ENCODE results near the gene CHD9.
"Not testable (repeated sequence)": the region's sequence is repeated elsewhere in the genome, so short reads cannot be mapped to it uniquely, and the experiment has no call there.

Gene CHD9

DNA sequence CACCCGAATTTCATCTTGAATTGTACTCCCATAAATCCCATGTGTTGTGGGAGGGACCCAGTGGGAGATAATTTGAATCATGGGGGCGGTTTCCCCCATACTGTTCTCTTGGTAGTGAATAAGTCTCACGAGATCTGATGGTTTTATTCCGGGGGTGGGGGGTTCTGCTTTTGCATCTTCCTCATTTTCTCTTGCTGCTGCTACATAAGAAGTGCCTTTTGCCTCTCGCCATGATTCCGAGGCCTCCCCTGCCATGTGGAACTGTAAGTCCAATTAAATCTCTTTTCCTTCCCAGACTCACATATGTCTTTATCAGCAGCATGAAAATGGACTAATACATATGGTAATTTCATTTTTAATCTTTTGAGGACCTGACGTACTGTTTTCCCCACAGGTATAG lies 20.7 kb downstream of the CHD9 start:
- DNase-seq (ENCODE audit: low read depth in 2 of 2), result not testable (repeated sequence)

DNA sequence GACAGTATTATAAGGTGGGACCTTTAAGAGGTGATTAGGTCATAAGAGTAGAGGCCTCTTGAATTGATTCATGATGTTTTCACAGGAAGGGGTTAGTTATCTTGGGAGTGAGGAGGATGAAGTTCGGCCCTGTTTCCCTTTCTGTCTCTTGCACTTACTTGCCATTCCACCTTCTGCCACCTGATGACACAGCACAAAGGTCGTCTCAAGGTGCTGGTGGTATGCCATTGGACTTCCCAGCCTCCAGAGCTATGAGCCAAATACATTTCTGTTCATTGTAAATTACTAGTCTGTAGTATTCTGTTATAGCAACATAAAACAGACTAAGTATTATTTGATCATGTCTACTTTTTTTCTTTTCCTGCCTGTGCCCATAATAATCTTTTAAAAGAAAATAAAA lies 23.5 kb downstream of the CHD9 start:
- no peak for DNase-seq (ENCODE audit: low read depth in 2 of 2)

DNA sequence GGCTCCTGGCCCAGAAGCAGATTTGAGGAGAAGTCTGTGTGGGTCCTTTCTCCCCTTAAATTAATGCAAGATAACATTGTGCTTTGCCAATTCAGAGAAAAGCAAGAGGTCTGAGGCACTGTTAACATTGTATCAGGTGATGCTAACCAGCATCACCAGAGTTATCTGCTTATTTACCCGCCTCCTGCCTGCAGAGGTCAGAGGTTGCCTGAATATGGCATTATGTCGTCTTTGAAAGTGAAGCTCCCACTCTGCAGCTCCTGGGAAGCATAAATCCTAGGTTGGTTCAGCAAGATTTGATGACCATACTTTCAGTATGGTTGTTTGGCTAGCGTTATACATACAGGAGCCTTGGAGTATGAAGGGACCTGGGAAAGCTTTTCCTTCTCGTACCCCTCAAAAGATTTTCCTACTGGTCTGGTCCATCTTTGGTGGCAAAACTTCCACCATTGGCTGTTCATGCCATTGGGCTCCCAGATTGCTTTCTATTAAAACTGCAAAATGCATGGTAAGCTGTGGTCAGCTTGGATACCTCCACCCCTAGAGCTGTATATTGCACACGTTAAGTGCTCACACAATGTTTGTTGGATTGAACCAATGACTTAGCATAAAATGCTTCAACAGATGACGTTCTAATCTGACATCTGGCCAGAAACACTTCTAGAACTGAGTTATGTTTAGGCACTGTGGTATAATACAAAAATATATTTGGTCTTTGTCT lies 24.1 kb downstream of the CHD9 start:
- no peak for DNase-seq (ENCODE audit: low read depth in 2 of 2)

- DNase-seq (ENCODE audit: low read depth in 2 of 2), result no peak
These were observed 25.7 kb downstream of the CHD9 start for GRCh38 chr16:53080345-53081031.

DNA sequence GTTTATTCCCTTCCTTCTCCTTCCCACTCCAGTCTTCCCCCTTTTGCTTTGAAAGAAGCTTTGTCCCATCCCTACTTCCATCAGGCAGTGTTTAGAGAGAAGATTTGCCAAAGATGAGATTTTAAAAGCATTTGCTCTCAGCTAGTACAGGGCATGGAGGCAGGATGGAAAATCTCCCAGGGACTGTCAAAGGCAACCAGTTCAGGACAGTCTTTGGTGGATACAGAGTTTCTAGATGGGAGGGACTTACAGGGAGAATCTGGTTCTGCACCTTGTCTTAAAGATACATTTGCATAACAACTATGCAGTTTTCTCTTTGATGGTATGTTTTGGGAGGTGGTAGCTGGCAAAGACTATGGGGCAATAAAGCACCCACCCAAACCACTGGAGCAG lies 26.2 kb downstream of the CHD9 start:
- no peak for DNase-seq (ENCODE audit: low read depth in 2 of 2)

DNA sequence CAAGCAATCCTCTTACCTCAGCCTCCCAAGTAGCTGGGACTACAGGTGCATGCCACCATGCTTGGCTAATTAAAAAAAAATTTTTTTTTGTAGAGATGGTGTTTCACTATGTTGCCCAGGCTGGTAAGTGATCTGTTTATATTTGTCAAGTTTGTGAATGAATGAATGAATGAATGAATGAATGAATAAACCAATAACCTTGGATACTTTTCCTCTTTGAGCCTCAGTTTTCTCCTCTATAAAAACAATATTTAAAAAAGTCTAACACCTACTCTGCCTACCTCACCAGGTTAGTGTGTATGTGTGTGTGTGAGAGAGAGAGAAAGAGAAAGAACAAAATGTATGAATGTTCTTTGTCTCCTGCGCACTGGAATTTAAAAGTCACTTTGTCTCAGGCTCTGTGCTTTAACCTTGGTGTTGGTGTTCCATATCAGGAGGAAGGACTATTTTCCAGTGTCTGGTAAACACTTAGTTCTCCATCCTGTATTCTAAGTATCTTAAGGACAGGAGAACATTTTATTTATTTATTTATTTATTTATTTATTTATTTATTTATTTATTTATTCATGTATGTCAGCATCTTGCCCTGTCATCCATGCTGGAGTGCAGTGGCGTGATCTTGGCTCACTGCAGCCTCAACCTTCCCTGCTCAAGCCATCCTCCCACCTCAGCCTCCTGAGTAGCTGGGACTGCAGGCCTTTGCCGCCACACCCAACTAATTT lies 27.1 kb downstream of the CHD9 start:
- no peak for DNase-seq (ENCODE audit: low read depth in 2 of 2)

DNA sequence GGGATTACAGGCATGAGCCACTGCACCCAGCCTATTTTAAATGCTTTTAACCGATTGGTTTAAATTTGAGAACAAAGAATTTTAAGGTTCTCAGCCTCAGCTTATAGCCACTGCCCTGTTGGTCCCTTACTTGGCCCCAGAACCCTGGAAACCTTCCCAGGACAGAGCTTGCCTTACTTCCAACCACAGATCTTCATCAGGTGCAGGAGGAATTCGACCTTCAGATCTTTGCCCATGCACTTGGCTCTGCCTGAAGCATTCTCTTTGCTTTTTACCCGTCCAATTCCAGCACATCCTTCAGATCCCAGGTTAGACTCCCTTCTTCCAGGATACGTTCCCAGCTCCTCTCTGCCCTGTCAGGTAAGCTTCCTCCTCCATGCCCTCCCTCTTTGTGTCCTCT lies 27.7 kb downstream of the CHD9 start:
- DNase-seq (ENCODE audit: low read depth in 2 of 2), result no peak

DNA sequence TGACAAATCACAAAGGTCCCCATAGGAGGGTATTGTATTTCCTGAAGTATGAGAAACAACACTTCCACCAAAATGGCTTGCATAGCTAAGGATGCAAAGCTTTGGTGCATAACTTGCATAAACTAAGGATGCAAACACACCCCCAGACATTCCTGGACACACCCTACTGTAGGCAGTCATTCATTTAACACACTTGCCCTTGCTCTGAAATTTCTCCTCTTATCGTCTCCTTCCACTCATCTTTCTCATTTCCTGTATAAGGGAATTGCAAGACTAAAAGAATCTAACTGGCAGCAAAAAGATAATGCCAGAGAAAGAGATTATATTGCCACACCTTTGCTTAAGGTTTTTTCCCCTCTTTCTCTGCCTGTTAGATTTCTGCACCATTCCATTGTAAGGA lies 28.3 kb downstream of the CHD9 start:
- no peak for DNase-seq (ENCODE audit: low read depth in 2 of 2)

GRCh38 chr16:53084141-53084541 lies 29.4 kb downstream of the CHD9 start:
- no peak for DNase-seq (ENCODE audit: low read depth in 2 of 2)

DNA sequence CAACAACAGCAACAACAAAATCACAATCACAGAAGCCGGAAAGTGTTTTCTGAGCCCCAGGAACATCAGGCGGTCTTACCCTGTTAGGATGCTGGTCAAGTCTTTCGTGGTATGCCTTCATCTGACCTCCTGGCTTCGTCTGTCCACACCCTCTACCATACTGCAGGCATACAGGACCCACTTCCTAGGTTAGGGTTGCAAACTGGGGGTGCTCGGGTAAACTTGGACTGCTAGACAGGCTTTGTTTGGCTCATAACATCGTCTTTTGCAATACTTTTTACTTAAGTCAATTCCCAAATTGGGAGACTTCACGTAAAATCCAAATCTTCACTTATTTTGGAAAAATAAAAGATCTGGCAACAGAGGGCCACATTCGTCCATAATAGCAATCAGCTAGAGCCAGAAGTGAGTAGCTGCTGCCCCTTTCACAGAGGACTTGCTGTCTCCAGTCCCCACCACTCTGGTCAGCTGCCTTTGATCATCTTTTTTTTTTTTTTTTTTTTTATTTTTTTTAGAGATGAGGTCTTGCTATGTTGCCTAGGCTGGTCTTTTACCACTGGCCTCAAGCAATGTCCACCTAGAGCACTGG lies 30.0 kb downstream of the CHD9 start:
- no peak for DNase-seq (ENCODE audit: low read depth in 2 of 2)

GRCh38 chr16:53085369-53085843 lies 30.6 kb downstream of the CHD9 start:
- DNase-seq (ENCODE audit: low read depth in 2 of 2), result no peak

- DNase-seq (ENCODE audit: low read depth in 2 of 2), result no peak
These were observed 31.2 kb downstream of the CHD9 start for GRCh38 chr16:53085931-53086421.

- DNase-seq (ENCODE audit: low read depth in 2 of 2), result no peak
These were observed 32.3 kb downstream of the CHD9 start for GRCh38 chr16:53087101-53087500.

- no peak for DNase-seq (ENCODE audit: low read depth in 2 of 2)
These were observed 34.9 kb downstream of the CHD9 start for GRCh38 chr16:53089434-53090285.

DNA sequence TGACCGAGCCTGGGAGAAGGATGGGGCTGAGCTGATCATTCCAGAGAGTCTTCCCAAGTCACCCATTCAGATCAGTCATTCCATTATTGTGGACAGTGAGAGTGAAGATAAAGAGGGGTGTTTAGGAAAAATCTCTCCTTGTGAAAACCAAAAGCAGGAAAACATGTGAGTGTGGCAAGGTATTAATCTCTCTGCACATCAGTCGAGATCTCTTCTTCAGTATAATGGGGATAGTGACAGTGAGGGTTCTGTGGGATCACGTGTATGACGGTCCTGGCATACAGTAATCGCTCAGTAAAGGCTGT lies 35.4 kb downstream of the CHD9 start:
- no peak for DNase-seq (ENCODE audit: low read depth in 2 of 2)

DNA sequence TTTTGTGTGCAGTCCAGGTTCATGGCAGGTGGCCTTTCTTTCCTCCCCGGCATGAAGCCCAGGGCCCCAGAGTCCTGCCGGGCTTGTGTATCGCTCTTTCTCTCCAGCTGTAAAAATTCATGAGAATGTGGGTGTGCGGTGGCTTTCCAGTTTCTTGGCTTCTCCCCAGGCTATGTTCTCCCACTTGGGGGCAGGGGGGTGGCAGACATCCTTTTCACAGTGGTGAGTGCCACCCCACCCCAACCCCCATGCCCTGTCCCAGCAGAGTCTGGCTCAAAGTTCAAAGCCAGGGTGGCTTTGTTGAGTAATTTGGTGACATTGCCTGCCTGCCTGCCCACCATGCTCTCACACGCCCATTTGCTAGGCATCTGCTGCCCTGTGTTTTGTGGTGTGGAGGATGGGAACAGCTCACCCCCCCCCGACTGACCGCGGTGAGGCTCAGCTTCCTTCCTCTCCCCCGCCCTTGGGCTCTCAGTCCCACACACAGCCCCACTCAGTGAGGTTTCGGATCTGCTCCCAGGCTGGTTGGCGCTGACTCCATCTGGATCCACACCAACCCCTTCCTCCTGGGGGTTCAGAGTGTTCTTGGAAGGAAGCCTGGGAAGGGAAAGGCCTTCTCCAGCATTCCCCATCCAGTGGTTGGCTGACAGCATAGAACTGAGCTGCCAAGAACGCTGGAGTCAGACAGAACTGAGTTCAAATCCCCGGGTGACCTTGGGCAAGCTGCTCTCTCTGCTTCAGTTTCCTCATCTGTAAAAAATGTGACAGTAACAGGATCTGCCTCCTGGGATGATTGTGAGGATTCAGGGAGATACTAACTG lies 36.0 kb downstream of the CHD9 start:
- no peak for DNase-seq (ENCODE audit: low read depth in 2 of 2)

DNA sequence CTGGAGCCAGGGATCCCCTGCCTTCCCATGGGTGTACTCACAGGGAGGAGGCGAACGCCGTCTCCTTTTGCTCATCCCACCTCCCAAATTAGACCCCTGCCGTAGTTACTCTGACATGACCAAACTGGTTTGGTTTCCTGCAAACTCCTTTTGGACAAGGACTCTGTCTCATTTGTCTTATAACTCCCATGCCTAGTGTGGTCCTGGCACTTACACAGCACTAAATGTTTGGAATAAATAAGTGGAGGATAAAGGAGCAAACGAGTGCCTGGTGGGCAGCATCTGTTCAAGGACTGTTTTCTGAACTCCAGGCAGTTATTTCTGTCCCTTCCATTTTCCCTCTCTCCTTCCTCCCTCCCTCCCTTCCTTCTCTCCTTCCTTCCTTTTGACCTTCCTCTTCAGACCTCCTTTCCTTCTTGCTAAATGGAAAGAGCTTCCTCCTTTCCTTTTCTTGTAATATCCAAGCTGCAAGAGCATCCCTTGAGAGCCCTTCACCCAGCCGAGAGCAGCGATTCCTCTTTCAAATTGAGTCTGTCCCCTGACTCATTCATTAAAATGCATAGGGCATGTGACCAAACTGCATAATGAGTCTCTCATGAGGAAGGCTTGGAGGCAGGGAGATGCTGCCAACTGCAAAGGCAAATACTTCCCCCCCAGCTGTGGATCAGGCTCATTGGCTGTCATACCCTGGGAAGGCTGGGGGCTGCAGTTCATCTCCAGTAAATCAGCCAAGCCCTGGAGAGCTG lies 36.8 kb downstream of the CHD9 start:
- no peak for DNase-seq (ENCODE audit: low read depth in 2 of 2)

DNA sequence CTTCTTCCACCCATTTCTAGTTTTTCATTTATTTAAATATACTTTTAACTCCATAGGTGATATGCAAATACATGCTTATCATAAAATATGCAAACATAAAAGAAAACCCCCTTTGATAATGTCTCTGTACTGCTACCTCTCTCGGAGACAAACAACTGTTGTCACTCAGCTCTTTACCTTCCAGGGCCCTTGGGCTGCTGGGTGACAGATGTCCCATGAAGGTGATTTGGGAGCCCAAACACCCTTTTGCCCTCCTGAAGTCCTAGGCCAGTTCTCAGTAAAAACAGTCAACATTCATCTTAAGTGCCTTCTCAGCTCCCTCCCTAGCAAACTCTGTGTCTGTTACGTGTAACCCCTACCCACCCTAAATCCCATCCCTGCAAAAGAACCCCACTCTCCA lies 37.5 kb downstream of the CHD9 start:
- DNase-seq (ENCODE audit: low read depth in 2 of 2), result no peak

DNA sequence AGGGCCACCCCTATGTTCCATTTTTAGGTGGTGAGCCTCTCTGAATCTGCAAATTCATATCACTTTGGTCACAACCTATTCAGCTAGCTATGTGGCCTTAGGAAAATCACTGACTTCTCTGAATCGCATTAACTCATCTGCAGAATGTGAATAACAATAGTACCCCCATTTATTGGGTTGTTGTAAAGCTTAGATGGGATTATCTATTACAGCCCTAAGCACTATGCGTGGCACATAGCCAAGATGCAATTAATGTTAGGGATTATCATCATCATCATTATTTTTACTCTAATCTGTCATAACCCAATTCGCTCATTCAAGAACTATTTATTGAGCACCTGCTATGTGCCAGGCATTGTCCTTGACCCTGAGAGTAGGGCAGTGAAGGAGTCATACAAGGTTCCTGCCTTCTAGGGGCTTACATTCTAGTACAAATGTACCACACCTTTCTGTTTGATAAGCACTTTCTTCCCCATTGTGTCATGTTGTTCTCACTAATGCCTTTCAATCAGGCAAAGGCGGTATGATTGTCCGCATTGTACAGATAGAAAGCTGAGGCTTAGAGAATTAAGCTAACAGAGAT lies 38.5 kb downstream of the CHD9 start:
- DNase-seq (ENCODE audit: low read depth in 2 of 2), result no peak

Measured in activated CD4-positive, alpha-beta T cell treated with anti-CD3 and anti-CD28 coated beads for 24 hours (primary cell).